ENCODE data around the gene RNF224.

RNF224 gene

DNA sequence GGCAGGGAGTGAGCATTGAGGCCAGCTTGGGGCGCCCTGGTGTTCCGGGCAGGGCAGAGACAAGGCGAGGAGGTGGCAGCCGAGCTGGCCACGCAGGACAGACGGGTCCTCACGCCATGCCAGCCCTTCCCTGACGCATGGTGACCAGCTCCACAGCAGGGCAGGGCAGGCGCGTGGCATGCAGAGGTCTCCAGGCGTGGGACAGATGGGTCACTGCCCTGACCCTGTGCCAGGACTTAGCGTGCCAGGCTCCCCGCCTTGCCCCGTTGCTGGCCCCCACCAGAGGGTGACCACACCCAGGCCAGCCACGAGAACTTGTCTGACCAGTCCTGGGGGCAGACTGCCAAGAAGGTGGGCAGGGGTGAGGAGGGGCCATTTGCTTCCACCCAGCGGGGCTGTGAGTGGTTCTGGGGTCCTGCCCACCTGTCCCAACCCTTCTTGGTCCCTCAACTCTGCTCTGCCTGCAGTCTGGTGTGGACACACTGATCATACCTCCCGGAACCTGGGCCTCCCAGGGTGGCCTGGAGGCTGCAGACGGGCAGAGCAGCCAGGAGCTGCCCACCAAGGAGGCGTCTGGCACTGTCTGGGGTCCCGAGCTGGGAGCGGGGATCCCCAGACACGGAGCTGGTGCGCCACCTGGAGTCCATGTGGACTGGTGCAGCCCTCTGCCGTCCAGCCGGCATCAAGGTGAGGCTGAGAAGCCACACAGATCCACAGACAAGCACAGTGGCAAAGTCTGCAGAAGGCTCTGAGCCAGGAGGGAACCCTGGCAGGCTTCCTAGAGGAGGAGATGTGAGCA, at the start of gene RNF224:
RNF224 (plus strand) TSS at position 449 of the 799 bp plus-strand sequence. CDS start 834 bp downstream, outside the sequence.
- DNase-seq (ENCODE audit: low read depth), result peak; percentile 65

DNA sequence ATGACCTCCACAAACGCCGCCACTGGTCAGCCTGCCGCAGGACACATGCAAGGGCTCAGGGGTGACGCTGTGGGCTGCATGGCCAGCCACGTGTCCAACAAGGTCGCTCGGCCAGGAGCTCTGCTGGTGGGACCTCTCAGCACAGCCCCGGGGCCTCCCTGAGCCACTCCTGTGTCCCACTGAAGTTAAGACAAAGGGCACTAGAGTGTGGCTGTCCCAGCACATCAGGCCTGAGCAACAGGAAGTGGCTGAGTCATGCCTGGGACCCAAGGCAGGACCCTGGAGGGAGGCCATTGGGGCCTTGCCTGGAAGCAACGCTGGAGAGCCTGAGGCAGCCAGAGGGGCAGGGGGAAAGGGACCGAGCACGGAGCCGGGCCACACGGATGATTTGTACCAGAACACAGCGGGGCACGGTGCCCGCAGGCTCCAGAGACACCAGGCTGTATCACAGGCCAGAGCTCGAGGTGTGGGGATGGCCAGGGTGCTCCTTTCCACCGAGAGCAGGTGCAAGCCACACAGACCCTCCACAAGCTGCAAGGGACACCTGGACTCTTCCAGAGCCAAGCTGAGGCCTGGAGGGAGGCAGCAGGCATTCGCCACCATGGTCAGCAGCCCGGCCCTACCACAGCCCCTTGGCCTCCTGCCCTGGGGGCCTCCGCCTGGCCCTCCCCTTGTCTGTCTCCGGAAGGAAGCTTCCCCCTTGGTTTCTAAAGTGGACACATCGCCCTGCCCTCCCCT, 48.9 kb upstream of the RNF224 start:
- no peak for DNase-seq (ENCODE audit: low read depth)

DNA sequence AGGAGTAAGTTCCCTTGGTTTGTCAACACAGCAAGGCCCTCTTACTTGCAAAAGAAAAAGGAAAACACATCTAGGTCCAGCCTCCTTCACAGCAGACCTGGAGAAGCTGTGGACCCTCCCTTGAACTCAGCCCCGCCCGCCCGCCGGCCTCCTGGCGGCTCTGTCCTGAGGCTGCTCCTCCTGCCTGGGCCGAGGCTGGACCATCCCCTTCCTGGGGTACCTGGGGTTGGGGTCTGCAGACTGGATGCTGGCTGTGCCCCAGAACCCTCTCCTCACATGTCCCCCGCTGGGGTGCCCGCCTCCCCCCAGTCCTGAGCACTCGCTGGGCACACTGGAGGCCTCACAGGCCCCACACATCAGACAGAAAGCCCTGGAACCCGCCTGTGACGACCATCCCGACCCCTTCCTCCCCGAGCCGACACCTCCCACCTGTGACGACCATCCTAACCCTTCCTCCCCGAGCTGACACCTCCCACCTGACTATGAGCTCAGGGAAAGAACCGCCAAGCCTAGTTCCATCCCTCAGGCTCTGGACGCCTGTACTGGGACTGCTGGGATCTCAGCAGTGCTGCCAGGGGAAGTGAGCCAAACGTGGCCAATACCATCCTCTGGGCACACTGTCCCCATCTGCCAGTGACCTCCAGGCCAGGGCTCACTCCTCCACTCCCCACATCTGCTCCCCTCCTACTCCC, 48.2 kb upstream of the RNF224 start:
- no peak for DNase-seq (ENCODE audit: low read depth)

DNA sequence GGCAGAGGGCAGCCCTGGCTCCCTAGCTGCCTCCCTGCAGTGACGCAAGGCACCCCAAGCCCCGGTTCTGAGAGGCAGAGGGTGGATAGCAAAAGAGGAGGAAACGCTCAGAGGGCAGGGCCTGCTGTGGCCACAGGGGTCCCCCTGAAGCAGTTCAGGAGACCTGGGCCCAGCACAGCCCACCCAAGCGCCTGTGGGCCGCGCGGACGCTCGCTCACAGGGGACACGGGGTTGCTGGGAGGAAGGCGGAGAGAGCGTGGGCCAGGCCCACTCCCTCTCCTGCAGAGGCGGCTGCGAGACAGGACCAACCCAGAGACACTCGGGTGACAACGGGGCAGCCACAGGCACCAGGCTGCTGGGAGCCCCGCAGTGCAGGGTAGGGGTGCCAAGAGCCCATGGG, 47.5 kb upstream of the RNF224 start:
- DNase-seq (ENCODE audit: low read depth), result no peak

DNA sequence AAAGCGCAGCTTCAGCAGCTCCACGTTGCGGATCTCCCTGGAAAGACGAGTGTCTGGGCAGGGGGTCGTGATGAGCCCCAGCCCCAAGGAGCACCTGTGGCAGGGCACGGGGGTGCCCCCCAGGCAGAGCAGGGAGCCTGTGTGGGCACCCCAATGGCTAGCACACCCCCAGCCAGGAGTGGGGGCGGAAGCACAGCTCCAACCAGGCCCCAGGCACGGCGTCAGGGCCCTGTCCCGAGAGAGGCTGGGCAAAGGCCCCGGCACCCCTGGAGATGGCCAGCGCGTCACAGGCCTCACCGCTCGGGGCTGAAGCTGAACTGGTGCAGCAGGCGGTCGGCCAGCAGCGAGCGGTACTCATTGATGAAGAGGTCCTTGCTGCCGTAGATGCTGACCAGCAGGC, 46.8 kb upstream of the RNF224 start:
- no peak for DNase-seq (ENCODE audit: low read depth)

DNA sequence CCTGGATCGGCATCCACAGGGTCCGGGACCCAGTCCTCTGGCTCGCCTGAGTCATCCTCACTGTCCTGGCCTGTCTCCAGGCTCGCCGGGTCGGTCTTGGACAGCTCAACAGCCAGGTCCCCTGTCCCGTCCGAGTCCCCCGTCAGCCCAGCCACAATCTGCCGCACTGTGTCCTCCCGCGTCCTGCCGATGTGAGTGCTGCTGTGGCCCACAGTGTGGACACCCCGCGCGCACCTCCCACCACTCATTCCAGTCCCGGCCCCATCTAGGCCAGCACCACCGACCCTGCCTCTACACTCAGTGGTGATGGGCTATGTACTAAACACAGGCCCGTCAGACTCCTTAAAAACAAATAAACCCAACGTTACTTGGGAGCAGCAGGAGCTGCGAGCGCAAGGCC, 45.6 kb upstream of the RNF224 start:
- no peak for DNase-seq (ENCODE audit: low read depth)

DNA sequence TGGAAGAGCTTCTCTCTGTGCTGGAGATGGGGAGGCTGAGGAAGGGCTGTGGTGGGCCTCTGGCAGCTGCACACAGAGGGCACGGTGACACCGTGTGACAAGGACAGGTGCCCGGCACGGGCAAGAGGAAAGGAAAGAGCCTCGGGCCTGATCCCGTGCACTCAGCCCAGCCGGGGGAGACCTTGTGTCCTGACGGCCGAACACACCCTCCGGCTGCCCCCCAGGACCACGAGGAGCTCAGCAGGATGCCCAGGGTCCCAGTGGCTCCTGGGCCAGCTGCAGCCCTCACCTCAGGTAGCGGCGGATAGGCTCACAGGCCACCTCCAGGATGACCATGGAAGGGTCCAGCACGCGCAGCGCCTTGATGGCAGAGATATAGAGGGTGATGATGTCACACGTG, 44.5 kb upstream of the RNF224 start:
- no peak for DNase-seq (ENCODE audit: low read depth)

DNA sequence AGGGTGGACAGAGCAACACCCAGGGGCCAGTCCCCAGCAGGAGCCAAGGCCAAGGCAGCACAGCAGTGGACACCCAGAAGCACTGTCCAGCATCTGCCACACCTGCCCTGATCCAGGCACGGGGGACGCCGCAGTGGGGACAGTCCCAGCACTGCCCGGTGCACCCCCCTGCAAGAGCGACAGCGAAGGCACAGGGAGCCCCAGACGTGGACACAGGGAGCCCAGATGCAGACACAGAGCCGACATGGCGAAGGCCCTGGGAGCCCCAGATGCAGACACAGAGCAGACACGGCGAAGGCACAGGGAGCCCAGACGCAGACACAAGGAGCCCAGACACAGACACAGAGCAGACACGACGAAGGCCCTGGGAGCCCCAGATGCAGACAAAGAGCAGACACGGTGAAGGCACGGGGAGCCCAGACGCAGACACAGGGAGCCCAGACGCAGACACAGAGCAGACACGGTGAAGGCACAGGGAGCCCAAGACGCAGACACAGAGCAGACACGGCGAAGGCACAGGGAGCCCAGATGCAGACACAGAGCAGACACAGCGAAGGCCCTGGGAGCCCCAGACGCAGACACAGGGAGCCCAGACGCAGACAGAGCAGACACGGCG, 43.2 kb upstream of the RNF224 start:
- no peak for DNase-seq (ENCODE audit: low read depth)

DNA sequence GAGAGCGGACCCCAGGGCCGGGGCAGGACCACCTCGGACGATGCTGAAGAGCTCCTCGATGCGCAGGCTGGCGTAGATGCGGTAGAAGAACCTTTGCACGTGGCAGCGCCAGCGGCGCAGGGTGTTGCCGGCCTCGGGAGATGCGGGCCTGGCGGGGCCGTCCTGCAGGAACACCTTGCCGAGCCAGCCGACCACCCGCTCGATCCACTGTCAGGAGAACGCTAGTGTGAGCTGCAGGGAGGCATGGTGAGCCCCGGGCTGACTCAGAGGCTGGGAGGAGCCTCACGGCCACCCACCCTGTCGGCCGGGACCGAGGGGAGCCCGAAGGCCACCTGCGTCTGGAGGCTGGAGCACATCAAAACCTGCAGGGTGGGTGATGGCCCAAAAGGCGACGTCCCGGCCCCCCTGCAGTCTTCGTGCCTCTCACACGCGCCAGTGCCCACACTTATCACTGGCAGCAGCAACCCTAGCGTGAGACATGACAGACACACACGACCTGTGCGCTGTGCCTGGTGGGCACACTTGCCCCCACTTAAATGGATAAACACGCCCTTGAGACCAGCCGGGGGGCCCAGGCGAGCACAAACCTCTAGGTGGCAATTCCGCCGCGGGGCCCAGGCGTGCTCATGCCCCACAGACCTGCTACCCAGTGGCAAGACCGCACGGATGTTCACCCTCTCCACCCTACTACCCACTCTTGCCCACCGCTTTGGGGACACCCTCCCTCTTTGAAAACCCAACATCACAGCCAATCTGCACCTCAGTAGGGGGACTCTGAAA, 42.2 kb upstream of the RNF224 start:
- no peak for DNase-seq (ENCODE audit: low read depth)

DNA sequence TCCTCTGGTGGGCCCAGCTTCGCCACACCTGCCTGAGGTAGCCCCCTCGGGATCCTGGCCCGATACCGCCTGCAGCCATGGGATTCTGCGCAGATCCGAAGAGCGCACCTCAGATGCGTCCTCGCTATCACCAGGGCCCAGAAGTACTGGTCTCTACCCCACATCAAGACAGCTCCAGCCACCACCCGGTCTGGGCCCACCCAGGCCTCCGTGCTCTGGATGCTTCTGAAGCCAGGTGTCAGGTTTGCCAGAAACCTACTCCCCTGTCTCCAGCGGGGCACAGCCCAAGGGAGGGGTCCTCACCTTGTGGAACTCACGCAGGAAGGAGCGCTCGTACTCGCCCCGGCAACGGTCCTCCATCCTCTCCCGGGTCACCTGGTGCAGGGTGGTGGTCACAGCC, 41.4 kb upstream of the RNF224 start:
- DNase-seq (ENCODE audit: low read depth), result no peak

DNA sequence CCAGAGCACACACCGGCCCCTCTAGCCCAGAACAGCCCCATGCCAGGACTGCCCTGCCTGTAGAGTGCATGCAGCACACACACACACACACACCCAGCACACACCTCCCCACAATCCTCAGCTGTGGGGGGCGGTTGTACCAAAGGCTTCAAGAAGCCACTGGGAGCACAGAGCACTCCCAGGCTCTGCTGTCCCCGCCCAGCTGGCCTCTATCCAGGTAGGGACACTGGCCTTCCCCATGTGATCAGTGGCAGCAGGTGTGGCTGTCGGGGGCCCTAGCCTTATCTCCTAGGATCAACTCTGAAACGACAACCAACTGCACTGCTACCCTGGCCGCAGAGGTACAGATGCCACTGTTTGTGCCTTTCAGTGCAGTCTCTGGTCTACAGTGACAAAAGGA, 40.9 kb upstream of the RNF224 start:
- DNase-seq (ENCODE audit: low read depth), result no peak

DNA sequence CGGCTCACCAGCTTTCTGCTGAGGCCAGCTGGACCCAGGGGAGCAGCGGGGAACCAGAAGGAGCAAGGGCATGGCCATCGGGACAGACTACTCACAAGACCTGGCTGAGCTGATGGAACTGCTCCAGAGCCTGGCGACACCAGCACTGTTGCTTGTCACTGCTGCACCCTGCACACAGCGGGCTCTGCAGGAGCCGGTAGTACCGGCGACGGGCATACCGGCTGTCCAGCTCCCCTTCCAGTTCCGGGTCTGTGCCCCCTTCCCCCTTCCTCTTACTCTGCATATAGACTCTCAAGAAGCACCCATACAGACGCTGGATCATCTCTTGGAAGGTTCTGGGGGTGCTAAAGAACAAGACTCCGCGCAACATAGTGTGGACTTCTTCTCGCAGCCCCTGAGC, 39.9 kb upstream of the RNF224 start:
- no peak for DNase-seq (ENCODE audit: low read depth)

DNA sequence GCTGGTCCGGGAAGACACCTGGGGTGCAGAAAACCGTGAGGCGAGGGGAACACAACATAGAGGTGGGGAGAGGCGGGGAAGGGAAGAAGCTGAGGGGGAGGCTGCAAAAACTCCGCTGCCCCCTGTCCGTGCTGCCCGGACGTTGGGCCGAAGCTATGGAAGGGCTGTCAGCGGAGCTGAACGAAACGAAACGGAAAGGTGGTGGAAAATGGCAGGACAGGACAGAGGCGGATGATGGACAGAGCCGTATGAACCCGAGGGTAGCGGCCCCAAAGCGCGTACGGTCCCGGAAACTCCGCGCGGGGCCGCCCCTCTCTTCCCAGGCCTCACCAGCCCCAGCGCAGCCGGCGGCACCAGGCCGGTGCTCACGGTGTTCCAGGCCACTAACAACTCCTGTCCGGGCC, 39.2 kb upstream of the RNF224 start:
- no peak for DNase-seq (ENCODE audit: low read depth)

DNA sequence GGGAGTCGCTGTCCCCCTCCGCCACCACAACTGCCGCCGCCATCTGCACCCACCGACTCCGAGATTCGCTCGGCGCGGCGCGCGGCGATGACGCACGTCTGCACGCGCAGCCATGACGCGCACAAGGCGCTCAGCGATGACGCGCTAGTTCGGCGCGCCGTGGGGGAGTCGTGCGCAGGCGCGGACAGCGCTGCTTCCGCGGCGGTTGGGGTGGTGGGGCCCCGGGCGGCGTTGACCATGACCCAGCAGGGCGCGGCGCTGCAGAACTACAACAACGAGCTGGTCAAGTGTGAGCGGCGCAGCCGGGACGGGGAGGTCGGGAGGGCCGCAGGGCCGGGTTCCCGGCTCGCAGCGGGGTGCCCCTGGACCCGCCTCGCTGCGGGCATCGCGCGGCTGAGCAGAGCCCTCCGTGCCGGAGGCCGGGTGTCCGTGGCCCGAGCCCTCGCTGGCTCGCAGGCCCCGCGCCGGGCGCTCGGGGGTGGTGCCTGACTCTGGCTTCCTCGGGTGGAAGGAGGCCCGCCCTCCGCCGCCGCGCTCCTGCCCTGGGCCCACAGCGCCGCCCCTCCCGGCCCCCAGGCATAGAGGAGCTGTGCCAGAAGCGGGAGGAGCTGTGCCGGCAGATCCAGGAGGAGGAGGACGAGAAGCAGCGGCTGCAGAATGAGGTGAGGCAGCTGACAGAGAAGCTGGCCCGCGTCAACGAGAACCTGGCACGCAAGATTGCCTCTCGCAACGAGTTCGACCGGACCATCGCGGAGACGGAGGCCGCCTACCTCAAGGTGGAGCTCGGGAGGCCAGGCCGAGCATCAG, 38.6 kb upstream of the RNF224 start, which contains the start of the genes ANAPC2 and SSNA1:
ANAPC2 (minus strand) TSS at position 71 of the 807 bp plus-strand sequence; CDS start at position 43, 28 bp downstream.
SSNA1 (plus strand) TSS at position 187 of the 807 bp plus-strand sequence; CDS start at position 238, 51 bp downstream.
- DNase-seq (ENCODE audit: low read depth), result peak; percentile 91

DNA sequence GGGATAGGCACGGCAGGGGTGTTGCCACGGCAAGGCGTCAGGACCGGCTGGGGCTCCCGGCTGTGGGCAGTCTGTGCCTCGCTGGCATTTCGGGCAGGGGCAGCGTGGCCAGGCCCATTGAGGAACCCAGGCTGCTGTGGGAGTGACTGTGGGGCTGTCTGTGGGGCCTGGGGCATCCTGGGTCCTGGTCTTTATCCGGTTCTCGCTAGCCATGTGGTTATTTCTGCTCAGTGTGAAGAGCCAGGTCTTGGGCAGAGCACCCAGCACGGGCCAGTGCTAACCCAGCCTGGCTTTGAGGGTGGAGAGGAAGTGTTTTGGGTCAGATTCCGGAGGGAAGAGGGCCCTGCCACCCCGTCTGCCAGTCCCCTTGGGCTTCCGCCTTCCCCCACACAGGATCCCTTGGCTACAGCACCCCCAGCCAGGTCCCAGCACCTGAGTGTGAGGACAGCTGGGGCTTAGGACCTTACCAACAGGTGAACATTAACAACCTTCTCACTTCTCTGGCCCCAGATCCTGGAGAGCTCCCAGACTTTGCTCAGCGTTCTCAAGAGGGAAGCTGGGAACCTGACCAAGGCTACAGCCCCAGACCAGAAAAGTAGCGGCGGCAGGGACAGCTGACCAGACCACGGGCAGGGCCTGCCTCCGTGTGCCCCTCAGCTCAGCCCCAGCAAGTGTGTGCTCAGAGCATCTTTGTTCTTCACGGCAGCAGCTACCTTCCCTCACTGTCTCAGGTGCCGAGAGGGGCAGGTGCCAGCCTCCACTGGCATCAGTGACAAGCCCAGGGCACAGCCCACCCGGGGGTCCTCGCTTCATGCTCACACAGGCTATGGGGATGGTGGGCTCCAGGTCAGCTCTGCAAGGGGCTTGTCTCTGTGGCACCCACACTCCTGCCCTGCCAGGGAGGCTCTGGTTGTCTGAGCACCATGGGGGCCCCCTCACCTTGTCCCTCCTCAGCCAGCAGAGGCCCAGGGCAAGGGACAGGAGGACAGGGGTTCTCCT, 37.7 kb upstream of the RNF224 start:
- DNase-seq (ENCODE audit: low read depth), result no peak

DNA sequence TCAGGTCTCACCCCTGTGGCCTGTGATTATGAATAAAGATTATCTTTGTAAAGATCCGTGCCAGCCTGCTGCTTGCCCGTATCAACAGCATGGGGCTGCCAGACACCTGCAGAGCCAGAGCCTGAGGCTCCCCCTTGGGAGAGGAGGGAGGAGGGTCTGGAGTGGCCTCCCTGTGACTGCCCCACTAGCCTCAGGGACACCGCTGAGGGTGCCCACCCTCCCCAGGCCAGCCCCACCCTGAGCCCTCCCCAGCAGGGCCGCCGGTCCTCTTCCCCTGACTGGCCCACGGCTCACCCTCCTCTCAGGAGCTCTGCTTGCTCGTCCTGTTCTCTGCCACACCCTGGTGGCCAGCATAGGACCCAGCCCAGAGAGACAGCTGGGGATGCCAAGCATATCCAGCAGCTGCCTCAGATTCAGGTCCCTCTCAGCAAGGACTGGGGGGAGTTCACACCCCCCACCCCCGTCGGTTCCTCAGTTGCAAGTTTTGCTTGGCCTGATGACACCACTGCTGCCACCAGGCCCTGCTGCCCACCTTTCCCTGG, 36.9 kb upstream of the RNF224 start:
- no peak for DNase-seq (ENCODE audit: low read depth)

DNA sequence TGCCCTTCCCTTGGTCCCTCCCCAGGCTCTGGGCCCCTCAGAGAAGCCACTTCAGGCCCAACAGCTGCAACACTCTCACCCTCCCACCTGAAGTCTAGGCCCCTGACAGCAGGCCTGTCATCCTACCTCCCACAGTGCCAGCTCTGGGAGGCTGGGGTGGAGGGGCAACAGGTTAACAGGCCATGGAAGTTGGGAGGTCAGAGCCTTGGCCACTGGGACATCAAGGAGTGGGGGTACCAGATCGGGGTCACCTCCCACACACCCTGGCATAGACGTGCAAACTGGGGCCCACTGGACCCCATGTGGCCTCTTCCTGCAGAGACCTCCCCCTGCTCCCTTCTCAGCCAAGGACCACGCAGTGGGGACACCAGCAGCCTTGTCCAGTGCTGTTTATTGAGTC, 36.1 kb upstream of the RNF224 start:
- no peak for DNase-seq (ENCODE audit: low read depth)

DNA sequence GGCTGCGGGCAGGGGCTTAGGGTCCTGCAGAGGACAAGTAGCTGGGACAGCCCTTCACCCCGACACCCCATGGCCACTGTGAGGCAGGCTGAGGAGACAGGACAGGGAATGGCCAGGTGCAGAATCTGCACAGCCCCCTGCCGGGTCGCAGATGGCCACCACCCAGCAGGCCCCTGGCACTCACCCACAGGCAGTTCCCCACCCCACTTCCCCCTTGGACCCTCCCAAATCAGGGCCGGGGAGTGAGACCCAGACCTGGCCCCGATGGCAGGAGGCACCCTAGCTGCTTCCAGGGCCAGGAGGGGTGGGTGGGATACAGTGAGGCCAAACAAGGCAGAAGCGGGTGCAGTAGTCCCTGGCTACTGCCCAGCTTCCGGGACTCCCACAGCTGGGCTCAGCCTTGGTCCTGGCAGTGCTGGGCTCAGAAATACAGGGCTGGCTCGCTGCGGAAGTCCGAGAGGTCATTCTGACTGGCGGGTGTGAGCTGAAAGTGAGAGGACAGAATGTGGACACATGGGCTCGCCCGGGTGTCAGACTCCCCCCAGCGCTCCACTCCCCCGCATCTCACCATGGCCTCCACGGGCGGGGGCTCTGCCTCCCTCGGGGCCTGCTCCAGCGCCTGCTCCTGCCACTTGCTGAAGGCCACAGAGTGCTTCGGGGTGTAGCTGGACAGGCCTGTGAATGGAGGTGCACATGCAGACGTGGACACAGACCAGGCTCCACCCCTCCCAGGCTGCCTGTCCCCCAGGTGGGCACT, 35.4 kb upstream of the RNF224 start:
- no peak for DNase-seq (ENCODE audit: low read depth)
